ENCODE data around the gene PTER. TPM values are rescaled to one million over a fixed set of nuclear protein-coding genes. Genes with fewer than 3 reads are reported as not detected.

The PTER gene
- total and polyA plus RNA-seq, 10 of the 15 experiments (the other 5 are each of a cell fraction or from before 2014, with no cell fraction given), result 16.0 to 31.2 (median 23.1) TPM

- no peak; the same call in 1 of the 2 replicates for TF ChIP-seq SMAD5 (IDR thresholded peaks at IDR 0.05; ENCODE audit: low read depth)
- no peak for TF ChIP-seq FOXM1 (IDR thresholded peaks at IDR 0.05; ENCODE audit: low read depth, low read length)
- no peak for TF ChIP-seq ZNF274 (IDR thresholded peaks at IDR 0.05; ENCODE audit: insufficient read depth, insufficient read length)
- no peak for TF ChIP-seq WRNIP1 (IDR thresholded peaks at IDR 0.05; ENCODE audit: borderline replicate concordance, low read depth, low read length)
- no peak for TF ChIP-seq MTA2 (IDR thresholded peaks at IDR 0.05; ENCODE audit: low read depth)
- peak; percentile 60 for TF ChIP-seq PML (IDR thresholded peaks at IDR 0.05; ENCODE audit: low read length)
- no peak for TF ChIP-seq ZNF384 (IDR thresholded peaks at IDR 0.05; ENCODE audit: borderline replicate concordance, low read depth, low read length)
- no peak for TF ChIP-seq SREBF2 (IDR thresholded peaks at IDR 0.05; ENCODE audit: low read length)
- TF ChIP-seq USF2 (IDR thresholded peaks at IDR 0.05; ENCODE audit: borderline replicate concordance, low read depth, low read length), result no peak; the same call in 1 of the 2 replicates
- TF ChIP-seq BACH1 (IDR thresholded peaks at IDR 0.05; ENCODE audit: borderline replicate concordance), result peak; percentile 72
- TF ChIP-seq ZNF217 (IDR thresholded peaks at IDR 0.05), result no peak
- TF ChIP-seq MXI1 (IDR thresholded peaks at IDR 0.05; ENCODE audit: low read depth, low read length), result 0 out of 2 replicates have a peak, but pooled peaks have one; percentile 37
- no peak for TF ChIP-seq CHD2 (IDR thresholded peaks at IDR 0.05; ENCODE audit: borderline replicate concordance, low read depth, low read length)
- TF ChIP-seq SRF (IDR thresholded peaks at IDR 0.05; ENCODE audit: low read depth in 2 of 2, low read length in 2 of 2), result peak; percentile 96 to 98
- no peak for TF ChIP-seq CHD1 (IDR thresholded peaks at IDR 0.05; ENCODE audit: low read depth, low read length)
- no peak for TF ChIP-seq EGR1 (IDR thresholded peaks at IDR 0.05; ENCODE audit: borderline replicate concordance in 1 of 2, low read depth in 2 of 2, low read length in 2 of 2)
- TF ChIP-seq HCFC1 (IDR thresholded peaks at IDR 0.05; ENCODE audit: low read length), result peak; percentile 30; the same call in 1 of the 2 replicates
- no peak for TF ChIP-seq SMC3 (IDR thresholded peaks at IDR 0.05; ENCODE audit: borderline replicate concordance, low read length)
- TF ChIP-seq SKIL (IDR thresholded peaks at IDR 0.05; ENCODE audit: low read depth, poor library complexity, severe bottlenecking), result no peak
- TF ChIP-seq BMI1 (IDR thresholded peaks at IDR 0.05; ENCODE audit: borderline replicate concordance), result no peak
- peak; percentile 20; the same call in 1 of the 2 replicates for TF ChIP-seq ZBTB40 (IDR thresholded peaks at IDR 0.05; ENCODE audit: borderline replicate concordance)
- TF ChIP-seq LARP7 (IDR thresholded peaks at IDR 0.05), result peak; percentile 25; the same call in 1 of the 2 replicates
- no peak for TF ChIP-seq KDM1A (IDR thresholded peaks at IDR 0.05; ENCODE audit: borderline replicate concordance)
- peak; percentile 42; the same call in 1 of the 2 replicates for TF ChIP-seq RAD51 (IDR thresholded peaks at IDR 0.05)
- TF ChIP-seq SIN3A (IDR thresholded peaks at IDR 0.05; ENCODE audit: low read depth, low read length), result no peak
Measured at GRCh38 chr10:16436758-16437539, at the start of gene PTER (continued).
